ENCODE results near the gene RFX3. TPM values are rescaled to one million over a fixed set of nuclear protein-coding genes. Genes with fewer than 3 reads are reported as not detected.

The RFX3 gene
- 24.7 TPM for total RNA-seq

DNA sequence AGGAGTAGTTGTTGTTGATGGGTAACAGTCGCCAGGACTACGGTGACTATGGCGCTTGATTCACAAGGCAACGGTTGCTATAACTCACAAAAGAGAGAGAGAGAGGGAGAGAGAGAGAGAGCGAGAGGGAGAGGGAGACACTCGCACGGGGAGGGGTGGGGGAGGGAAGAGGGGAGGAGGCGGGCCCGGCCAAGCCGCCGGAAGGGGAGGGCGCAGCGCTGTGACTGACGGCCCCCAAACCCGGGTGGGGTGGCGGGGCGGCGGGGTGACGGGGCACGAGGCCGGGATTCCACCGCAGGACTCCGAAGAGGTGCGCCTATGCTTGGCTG is at the start of gene RFX3:
TSS of gene RFX3 (minus strand) at position 166 of the 329 bp plus-strand sequence. CDS start 130,413 bp downstream, outside the sequence.
- DNase-seq (ENCODE audit: low spot score) (peak; percentile 94), ATAC-seq (peak; percentile 97)
- intact Hi-C loops (cut with DNase I), result no loop called here

DNA sequence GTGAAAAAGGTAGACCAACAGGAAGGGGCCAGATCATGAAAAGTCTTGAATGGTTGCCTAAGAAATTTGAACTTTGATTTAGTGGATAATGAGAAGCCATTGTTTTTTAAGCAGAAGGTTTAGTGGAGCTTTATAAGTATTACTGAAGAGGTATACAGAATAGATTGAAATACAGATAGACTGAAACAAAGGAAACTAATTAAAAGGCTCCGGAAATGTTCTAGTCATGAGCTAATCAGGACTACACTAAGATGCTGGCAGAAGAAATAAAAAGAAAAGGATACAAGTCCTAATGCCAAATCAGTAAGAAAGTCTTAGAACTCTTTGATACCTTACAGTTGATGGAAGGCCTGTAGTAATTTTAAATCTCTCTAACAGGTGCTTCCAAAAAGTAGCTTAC is 45.7 kb upstream of the RFX3 start:
- intact Hi-C loops (cut with DNase I), result no loop called here
- DNase-seq (ENCODE audit: low spot score) (no peak), ATAC-seq (no peak)

DNA sequence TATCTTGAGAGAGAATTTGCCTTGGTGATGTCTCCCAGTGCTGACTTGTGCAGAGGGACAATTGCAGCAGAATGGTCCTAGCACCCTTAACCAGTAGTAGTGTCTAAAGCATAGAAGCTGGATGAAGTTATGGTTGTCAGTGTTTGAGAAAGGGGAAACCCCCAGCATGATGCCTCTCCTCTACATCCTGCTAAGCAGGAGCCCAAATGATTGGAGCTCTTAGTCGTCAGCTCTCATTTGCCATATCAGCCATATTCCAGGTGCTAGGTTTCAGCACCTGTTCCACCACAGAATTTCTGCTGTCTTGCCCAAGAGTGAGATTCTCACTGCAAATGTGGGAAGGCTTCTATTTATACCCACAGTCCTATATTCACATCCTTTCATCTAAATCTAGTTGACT is 43.7 kb upstream of the RFX3 start:
- ATAC-seq (no peak), DNase-seq (ENCODE audit: low spot score) (no peak)
- intact Hi-C loops (cut with DNase I), result no loop called here

DNA sequence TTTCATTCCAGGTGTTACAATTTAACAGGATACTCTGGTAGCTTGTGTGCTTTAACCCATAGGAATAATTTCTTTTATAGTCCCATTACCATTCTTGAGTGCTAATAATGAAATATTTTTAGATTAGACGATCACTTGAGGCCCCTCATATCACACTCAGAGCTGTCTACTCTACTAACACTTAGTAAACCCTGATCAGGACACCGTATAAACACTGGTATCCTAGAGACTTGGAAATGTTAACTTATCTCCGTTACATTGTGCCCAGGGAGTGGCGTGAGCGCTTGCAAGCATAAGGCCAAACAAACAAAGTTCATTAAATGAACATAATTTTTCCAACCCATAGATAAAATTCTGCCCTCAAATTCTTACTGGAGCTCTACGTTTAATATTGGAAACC is 42.2 kb upstream of the RFX3 start:
- no peak for ATAC-seq
- no peak for DNase-seq (ENCODE audit: low spot score)
- intact Hi-C loops (cut with DNase I), result no loop called here

DNA sequence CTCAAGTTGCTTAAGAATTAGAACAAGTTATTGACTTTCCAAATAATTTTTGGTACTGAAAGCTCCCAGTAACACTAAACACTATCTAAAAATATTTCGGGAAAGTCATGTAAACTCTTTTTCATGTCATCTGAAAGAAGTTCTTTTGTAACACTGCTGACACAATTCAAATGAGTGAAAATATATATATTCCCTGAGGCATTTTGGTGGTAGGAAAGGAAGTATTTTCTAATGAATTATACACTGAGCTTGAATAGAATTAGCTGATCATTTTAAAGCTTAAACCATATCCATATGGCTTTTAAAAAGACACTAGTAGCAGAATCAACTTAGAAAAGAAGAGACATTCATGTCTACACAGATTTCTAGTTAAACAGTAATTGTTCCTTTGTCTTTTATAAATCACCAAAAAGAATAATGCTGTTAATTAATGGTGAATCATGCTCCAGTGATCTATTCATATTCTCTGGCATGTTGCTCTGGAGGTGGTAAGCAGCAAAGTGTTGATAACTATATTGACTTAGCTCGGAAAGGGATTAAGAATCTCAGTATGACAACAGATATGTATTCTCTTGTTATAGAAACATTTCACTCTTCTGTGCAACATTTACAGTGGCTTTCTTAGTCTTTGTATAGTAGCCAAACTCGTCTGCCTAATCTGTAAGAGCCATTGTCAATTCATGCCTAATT is 27.4 kb upstream of the RFX3 start:
- no peak for DNase-seq (ENCODE audit: low spot score)
- ATAC-seq, result no peak
- intact Hi-C loops (cut with DNase I), result no loop called here

DNA sequence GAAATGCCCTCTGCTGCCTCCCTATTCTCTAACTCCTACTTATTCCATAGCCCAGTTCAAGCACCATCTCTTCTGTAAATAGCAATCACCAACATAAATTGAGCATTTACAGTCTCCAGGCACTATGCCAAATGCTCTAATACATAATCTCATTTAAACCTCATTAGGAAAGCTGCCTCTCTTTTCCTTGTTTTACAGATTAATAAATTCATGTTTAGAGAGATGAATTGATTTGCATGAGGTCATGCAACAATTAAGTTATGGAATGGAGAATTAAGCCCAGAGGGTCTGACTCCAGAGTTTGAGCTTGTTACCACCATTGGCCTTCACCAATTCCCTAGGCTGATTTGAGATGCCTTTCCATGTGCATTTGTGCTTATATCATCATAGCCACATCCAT is 23.4 kb upstream of the RFX3 start:
- DNase-seq (ENCODE audit: low spot score) (no peak), ATAC-seq (no peak)
- intact Hi-C loops (cut with DNase I), result no loop called here

DNA sequence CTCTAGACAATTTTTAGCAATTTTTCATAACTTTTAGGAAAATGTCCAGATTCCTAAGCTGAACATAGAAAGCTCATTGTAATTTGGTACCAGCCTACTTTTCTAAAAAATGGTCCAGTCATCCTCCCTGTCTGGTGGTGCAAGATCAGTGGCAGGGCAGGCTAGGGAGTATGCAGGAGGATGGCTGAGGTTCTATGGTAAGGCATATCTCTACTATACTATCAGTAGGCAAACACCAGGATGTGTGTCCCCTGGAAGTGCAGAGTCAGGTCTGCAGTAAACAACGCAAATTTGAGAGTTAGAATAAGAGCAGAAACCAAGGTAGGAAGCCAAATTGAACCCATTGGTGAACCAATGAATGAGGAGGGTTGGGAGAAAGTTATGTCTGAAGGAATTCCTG is 22.8 kb upstream of the RFX3 start:
- intact Hi-C loops (cut with DNase I), result no loop called here
- DNase-seq (ENCODE audit: low spot score) (no peak), ATAC-seq (no peak)

DNA sequence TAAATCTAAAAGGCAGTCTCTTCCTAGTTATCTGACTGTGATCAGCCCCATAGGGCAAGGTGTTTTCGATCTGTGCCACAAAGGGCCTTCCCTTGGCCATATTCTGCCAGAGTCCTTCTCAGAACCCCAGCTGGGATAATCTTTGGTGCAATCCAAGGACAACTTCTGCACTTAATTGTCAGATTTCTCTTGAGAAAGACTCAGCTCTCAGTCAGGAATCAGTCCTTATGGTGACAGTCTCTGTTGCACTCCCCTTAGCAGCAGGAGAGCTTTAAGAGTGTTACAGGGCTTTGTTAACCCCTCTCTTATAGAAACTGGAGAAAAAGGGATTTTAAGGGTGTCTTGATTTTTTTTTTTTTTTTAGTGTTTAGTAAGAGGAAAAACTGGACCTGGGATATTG is 15.4 kb upstream of the RFX3 start:
- intact Hi-C loops (cut with DNase I), result no loop called here
- ATAC-seq, result no peak
- no peak for DNase-seq (ENCODE audit: low spot score)

DNA sequence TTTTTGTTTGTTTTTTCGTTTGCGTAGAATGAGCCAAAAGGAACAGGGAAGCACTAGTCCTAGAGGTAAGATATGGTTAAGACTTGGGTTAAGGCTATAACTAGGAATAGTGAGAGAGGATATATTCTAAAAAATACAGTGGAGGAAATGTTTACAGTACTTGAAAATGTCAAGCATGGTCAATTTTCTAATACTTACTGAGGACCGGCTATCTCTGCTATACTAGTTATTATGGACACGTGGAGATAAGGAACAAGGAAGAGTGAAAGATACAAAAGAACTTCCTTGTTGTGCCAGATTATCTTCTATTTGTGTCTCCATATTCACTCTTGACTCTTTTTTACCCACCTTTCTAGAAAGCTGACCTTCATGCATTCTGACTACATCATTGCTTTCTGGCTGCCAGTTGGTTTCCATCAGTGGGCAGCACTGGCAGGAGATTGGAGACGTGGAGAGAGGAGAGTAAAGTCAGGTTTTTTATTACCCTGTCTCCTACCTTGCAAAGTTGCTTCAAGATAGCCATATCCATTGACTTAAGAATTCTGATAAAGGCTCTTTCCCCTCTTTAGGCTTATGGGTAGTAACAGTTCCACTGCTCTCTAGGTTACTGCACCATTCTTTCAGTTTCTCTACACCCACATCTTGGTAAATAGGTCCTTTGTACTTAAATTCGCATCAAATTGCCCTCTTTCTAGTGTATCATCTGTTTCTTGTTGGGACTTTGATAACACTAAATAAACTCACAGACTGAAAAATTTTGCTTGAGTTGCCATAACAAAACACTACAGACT is 9.0 kb upstream of the RFX3 start:
- DNase-seq (ENCODE audit: low spot score), result no peak
- no peak for ATAC-seq
- intact Hi-C loops (cut with DNase I), result no loop called here

DNA sequence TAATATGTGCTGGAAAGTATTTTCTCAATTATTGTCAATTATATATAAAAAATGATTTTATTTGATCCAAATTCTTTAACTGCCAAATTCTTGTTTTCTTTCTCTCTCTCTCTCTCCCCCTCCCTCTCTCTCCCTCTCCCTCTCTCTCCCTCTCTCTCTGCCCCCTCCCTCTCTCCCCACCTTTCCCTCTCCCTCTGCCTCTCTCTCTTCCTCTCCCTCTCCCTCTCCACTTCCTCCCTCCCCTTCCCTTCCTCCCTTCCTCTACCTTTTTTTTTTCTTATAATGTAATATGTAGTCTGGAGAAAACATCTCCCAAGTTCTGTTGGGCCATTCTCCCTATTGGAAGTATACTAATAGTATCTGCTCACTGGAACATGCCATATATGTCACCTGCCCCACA is 6.4 kb upstream of the RFX3 start:
- intact Hi-C loops (cut with DNase I), result no loop called here
- DNase-seq (ENCODE audit: low spot score) (no peak), ATAC-seq (no peak)

DNA sequence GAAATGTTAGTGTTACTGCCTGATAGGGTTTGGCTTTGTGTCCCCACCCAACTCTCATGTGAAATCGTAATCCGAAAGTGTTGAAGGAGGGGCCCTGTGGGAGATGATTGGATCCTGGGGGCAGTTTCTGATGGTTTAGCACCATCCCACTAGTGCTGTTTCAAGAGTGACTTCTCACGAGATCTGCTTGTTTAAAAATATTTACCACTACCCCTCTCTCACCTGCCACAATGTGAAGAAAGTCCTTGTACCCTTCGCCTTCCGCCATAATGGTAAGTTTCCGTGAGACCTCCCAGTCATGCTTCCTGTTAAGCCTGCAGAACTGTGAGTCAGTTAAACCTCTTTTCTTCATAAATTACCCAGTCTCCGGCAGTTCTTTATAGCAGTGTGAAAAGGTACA is 2.6 kb upstream of the RFX3 start:
- ATAC-seq, result no peak
- DNase-seq (ENCODE audit: low spot score), result no peak
- intact Hi-C loops (cut with DNase I), result no loop called here

DNA sequence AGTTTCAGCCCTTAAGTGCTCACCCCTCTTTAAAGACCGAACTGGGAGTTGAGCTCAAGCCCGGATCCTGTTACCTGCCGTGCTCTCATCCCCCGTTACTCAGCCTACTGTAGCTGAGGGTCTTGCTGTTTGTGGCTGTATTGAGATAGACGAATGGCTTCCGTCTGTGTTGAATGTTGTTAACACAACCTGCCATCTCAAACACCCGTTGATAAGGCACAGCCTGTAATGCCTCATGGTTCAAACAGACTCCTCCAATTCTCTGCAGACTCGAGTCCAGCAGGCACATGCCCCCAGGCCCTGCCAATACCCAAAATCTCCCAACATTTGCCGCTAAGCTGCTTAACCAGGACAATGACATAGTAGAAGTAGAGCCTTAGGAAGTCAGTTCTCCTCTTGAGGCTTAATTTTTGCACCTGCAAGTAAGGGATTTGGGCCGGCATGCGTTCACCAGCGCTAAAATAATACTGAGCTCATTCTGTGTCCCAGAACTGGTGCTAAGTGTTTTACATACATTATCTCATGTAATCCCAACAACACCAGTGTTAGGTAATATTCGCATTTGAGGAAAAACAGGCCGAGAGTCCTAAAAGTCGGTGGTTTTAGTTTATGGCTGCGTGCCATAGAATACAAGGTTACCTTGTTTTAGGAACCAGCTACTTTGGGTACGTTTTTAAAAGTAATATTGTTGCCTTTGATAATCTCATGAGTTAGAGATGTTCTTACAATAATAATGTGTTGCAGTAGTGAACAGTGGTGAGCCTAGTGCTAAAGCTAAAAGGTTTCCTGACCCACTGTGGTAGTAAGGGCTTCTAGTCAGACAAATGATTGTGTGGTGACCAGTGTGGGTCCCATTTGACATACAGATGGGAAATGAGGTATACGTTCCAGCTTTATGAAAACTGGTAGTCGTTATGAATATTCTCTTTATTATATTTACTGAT is 1.5 kb upstream of the RFX3 start:
- peak; percentile 0 for ATAC-seq
- DNase-seq (ENCODE audit: low spot score), result no peak
- intact Hi-C loops (cut with DNase I), result no loop called here

DNA sequence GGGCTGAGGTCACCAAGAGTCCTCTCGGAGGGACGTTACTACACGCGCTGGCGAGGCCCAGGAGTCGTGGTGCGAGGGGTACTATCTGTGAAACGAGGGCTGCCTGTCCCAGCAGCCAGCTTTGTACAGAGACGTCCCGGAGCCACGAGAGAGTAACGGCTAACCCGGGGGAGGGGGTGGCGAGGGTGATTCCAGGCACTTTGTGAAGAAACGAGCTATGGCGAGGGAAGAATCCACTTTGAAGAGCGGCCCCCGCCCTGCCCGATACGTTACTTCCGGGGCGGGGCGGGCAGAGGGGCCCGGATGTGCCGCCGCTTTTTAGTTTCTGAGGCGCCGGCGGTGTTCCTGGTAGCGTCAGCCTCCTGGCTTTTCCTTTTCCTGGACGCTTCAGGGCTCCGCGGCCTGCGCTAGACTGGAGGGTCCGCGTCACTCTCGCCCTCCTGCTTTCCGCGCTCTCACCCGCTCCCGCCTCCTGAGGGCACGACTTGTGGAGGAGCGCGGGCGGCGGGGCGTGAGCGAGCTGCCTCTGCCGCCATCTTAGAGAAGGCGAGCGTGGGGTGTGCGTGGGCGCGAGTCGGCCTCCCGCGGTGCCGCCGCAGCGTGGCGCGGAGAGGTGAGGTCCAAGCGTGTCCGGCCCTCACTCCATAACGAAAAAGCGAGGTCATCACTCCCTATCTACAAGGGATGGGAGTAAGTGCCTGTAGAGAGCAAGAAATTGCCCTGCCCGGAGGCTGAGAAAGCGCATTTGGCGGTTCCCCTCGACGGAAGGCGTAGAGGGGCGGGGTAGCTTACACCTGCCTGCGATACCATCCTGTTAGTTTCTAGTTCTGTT is 580 bp upstream of the RFX3 start:
- ATAC-seq (peak; percentile 96), DNase-seq (ENCODE audit: low spot score) (peak; percentile 93)
- intact Hi-C loops (cut with DNase I), result no loop called here

DNA sequence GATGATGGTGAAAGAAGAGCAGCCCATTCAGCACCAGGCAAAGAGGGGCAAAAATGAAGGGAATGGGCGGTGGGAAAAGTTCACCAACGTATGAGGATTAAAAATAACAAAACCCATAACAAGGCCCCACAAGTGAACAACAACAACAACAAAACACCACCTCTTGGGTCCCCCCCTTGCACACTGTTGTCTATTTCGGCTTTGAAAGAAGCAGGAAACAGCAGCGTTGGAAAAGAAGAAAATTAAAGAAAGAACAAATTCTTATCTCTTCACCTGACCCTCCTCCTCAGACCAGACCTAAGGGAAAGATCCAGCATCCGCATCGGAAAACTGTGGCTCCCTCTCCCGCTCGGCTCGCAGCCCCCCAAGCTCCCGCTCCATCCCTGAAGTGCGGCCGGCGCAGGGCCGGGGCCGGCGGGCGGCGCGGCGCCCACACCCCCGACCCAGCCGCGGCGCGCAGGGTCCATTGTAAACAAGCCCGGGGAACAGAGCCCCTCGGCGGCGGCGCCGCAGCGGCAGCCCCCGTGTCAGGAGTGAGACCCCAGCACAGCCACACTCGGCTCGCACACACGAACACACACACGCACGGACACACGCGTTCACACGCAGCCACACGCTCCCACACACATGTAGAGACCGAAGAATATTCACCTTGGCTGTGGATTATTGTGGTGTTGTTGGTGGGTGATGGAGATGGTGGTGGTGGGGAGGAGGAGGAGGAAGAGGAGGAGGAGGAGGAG is 535 bp downstream of the RFX3 start:
- intact Hi-C loops (cut with DNase I), result no loop called here

DNA sequence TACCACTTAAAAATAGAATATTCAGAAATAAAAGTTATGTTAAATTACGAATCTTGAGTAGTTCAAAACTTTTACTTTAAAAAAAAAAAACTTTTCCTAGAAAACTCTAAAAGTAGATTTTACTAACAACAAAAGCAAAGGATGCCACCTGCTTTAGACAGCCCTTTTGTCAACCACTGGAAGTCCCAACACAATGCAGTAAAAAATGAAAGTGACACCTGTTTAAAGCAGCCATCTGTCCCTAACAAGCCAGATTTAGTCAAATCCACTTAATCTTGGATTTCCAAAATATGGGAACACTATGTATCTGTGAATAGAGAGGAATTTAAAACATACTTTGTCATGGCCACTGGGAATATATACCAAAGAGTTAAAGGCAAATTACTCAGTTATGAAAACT is 3.8 kb downstream of the RFX3 start:
- no peak for ATAC-seq
- intact Hi-C loops (cut with DNase I), result loop anchor here (5.0 kb wide), 1 partner anchor 285 kb away; no protein-coding TSS in a partner anchor
- no peak for DNase-seq (ENCODE audit: low spot score)

More for the DNA sequence above, 535 bp downstream of the RFX3 start:
- ATAC-seq, result peak; percentile 1
- no peak for DNase-seq (ENCODE audit: low spot score)

DNA sequence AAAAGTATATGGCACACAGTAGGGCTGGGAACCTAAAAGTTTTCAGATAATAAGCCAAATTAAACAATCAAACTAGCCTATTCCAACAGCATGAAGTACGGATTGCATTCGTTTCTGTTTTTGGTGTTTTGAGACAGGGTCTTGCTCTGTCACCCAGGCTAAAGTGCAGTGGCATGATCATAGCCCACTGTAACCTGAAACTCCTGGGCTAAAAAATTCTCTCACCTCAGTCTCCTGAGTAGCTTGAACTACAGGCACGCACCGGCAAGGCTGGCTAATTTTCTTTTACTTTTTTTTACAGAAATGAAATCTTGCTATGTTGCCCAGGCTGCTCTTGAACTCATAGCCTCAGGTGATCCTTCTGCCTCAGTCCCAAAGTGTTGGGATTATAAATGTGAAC is 5.2 kb downstream of the RFX3 start:
- DNase-seq (ENCODE audit: low spot score), result no peak
- intact Hi-C loops (cut with DNase I), result loop anchor here (5.0 kb wide), 1 partner anchor 283 kb away; no protein-coding TSS in a partner anchor
- ATAC-seq, result no peak

DNA sequence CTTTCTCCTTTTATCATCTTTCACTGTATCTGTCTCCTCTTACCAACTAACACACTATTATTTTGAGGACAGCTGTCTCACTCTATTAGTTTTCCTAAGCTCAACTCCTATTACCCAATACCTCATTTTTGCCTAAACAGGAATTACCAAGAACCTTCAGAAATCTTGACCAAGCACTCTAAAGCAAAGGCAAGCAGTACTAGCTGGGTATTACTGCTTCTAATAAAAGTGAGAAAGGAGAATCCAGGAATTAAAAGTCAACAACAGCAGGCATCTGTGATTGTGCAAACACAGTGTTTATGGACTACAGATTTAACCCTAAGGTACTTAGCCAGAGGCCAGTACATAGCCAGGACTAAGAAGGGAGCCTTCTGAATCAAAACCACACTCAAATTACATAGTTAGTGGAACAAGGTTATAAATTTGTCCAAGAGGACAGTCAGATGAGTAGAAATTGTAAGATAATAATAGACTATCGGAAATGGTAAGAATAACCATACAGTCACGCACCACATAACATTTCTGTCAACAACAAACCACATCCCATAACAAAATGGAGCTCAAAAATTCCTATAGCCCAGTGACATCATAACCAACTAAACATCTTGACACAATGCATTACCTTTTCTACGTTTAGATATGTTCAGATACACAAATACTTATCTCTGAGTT is 8.3 kb downstream of the RFX3 start:
- ATAC-seq (no peak), DNase-seq (ENCODE audit: low spot score) (no peak)
- intact Hi-C loops (cut with DNase I), result no loop called here
